D721Med (cell line): Measurements from ENCODE around the gene SLC39A3.

Source experiments
- DNase-seq: peaks from one replicate; pipeline ENCODE4 v3.0.0; 2011; ENCODE audit warnings: low spot score; ENCODE audit not compliant: insufficient read length
- FAIRE-seq: peaks from 2 replicates; lab custom pipeline; 2011; peaks lifted over from hg19 to GRCh38; lab: Jason Lieb, UNC
- TF ChIP-seq, protein P1 (sequence below): IDR thresholded peaks from 2 replicates; pipeline ENCODE4 v1.5.1; 2012; ENCODE audit warnings: mild to moderate bottlenecking, control low read depth; ENCODE audit not compliant: insufficient read depth; ENCODE audit errors: missing control alignments

Gene SLC39A3

DNA sequence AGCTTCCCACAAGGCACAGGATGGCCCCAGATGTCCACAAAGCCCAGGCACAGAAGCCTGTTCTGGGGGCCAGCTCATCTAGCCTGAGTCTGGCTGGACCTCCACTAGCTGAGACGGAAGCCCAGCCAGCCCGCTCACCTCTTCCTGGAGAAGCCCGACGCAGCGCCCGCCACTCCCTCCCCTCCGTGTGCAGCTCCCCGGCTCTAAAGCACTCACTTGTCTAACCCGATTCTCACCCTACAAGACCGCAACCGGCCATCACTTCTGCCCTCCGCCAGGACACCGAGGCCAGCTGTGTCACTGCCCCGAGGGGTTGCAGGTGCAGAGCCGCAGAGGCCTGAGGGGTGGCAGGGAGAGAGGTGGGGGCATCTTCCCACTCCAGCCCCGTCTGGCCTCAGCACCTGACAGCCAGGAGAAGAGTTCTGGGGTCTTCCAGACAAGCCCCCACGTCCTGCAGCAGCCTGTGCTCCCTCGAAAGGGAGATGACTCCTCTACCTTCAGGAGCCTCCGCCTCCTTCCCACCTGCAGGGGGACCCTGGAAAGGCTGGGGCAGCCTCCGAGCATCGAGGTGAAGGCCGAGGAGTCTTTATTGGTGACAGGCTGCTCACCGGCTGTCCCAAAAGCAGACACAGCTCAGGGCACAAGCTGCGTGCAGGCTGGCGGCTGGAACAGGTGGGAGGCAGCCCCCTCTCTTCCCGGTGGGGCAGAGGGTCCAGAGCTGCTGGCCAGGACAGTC lies 12.7 kb downstream of the SLC39A3 start:
- TF ChIP-seq, protein P1, sequence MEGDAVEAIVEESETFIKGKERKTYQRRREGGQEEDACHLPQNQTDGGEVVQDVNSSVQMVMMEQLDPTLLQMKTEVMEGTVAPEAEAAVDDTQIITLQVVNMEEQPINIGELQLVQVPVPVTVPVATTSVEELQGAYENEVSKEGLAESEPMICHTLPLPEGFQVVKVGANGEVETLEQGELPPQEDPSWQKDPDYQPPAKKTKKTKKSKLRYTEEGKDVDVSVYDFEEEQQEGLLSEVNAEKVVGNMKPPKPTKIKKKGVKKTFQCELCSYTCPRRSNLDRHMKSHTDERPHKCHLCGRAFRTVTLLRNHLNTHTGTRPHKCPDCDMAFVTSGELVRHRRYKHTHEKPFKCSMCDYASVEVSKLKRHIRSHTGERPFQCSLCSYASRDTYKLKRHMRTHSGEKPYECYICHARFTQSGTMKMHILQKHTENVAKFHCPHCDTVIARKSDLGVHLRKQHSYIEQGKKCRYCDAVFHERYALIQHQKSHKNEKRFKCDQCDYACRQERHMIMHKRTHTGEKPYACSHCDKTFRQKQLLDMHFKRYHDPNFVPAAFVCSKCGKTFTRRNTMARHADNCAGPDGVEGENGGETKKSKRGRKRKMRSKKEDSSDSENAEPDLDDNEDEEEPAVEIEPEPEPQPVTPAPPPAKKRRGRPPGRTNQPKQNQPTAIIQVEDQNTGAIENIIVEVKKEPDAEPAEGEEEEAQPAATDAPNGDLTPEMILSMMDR = no peak
- FAIRE-seq (no peak), DNase-seq (no peak)

DNA sequence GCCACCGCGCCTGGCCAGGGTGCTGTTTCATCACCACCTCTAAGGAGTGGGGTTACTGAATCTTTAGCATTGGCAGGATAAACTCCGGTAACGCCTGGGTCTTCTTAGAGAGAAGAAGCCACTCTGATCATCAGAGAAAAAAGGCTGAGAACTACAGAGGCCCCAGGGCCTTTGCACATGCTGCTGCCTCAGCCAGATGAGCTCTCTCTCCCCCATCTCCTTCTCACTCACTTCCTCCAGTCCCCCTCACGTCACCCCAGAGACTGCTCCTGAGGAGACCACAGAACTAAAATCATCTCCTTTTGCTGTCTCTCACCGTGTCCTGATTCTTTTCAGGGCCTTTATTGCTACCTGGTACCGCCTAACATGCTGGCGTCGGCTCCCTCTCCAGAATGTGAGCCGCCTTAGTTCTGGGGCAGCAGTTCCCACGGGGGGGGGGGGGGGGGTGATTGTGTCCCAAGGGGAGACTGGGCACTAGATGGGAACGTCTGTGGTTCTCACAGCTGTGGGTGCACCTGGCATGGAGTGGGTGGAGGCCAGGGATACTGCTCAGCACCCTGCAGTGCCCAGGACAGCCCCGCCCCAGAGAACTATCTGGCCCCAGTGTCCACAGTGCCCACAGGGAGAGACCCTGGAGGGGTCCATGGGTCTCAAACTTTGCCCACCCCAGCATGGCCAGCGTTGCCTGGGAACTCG lies 13.5 kb downstream of the SLC39A3 start:
- DNase-seq (no peak), FAIRE-seq (no peak)
- TF ChIP-seq, protein P1 = no peak

DNA sequence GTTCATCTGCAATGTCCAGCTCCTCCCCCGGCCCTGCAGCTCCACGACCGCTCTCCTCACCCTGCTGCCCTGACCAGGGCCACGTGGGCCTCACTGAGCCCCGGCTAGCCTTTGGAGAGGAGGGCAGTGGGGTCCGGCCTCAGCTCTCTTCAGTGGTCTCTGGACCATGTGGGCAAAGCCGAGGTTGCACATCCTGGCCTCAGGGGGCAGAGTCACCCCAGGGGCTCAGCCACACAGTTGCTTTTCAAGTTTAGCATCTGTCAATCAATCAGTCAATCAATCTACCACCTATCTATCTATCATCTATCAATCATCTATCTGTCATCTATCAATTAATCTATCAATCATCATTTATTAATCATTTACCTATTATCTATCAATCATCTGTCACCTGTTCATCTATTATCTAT lies 15.7 kb downstream of the SLC39A3 start:
- FAIRE-seq (no peak), DNase-seq (no peak)
- TF ChIP-seq, protein P1 = no peak

DNA sequence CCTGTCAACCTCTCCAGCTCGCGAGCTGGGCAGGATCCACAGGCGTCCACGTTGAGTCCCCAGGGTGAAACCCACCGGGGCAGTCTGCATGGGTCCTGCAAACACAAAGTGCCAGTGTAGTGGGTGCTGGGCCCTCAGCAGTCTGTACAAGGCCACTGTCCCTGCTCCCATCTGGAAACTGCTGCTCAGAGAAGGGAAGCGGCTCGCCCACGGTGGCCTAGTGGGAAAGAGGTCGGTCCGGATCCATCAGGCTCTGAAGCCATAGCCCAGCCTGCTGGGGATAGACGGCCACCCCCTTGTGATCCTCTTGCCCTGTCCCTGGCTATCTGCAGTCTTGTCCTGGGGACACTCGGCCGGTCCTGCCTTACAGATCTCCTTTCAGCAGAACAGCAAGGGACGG lies 16.1 kb downstream of the SLC39A3 start:
- DNase-seq (no peak), FAIRE-seq (no peak)
- TF ChIP-seq, protein P1 = no peak

DNA sequence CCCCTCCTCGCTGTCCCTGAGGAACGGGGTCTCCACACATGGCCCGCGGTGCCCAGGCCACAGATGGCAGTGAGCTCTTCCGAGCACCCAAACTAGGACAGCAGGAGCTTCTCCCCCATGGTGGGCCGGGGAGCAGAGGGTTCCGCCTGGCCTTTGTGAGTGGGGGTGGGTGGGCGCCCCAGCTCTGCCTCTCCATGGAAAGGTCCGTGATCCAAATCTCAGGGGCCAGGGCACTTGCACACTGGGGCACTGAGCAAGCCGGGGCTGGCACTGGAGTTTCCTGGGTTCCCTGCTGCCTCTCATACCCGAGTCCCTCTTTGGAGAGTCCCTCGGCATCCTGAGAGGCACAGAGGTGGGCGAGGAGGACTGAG lies 16.5 kb downstream of the SLC39A3 start:
- TF ChIP-seq, protein P1 = no peak
- DNase-seq = no peak

DNA sequence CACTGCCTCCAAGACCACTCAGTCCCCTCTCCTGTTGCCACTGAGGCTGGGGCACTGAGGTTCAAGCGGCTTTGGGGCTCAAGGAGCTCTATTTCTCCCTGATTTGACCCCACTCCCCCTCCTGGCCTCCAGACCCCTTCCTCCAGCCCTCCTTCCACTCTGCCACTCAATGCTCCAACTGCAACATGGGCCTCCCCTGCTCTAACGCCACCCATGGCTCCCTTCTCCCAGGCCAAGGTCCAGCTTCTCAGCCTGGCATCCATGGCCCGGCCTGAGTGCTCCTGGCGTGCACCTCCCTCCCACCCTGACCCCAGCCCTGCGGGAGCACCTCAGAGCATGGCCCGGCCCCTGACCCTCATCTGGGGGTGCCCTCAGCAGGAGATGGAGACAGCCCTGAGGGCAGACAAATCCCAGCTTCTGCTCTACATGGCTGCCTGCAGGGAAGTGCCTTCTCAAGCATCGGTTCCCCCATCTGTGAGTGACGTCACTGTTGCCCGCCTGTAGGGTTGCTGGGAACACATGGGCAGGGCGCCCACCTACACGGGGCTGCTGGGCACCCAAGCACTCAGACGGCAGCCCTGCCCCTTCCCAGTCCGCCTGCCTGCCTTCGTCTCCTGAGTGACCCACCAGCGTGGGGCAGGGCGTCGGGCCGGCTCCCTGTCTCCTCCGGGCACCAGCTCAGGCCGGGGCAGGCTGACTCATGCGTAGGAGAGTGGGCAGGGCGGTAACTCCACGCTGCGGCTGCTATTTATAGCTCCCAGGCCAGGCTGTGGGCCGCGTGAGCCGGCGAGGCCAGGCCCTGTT lies 17.1 kb downstream of the SLC39A3 start:
- FAIRE-seq (no peak), DNase-seq (no peak)
- TF ChIP-seq, protein P1 = no peak

More for the DNA sequence above, 16.5 kb downstream of the SLC39A3 start:
- FAIRE-seq = no peak
